T-helper 22 cell (primary cell): ENCODE data around the gene MPZL2.
"Not testable (repeated sequence)": the region's sequence is repeated elsewhere in the genome, so short reads cannot be mapped to it uniquely, and the experiment has no call there.

ENCODE experiments used
- DNase-seq: peaks from one replicate; pipeline ENCODE4 v3.0.0-alpha.2; 2020; ENCODE audit warnings: low read depth

MPZL2 gene

DNA sequence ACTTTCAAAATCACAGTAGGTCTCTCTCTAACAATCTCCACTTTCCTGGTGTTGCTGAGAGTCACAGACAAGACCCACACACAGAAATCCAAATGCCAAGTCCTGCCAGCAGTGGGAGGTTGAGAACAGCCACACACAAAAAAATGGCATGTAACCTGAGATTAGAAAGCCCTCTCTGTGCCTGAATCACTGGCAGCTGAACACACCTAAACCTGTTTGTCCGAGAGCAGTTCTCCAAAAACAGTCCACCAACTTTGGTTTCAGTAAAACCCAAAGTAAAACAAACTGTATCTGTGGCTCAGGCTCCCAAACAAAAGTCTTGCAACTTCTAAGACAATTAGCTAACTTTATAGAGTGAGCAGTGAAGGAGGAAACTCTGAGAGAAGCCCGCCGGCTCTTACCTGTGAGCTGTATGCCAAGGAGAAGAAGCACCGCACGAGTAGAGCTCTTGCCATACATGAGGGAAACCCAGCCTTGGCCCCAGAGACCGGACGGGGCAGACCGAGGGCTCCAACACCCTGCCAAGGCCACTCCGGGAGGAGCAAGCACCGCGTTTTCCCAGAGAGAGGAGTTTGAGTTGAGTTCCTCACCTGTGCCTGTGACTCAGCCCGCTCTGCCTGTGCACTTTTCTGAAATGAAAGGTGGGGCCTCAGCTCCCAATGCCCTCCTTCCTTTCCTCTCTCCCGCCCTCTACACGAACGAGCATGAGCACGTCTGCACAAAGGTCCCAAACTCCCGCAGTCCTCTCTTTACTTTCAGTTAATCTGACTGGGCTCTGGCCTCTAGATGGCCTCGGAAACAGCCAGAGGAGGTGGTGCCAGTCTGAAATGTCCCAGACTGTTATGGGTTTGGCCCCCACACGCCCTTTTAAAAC is at the start of gene MPZL2:
Gene MPZL2, minus strand, starts transcription at position 603 of the 874 bp plus-strand sequence. Its CDS starts 144 bp downstream, at position 459.
- DNase-seq, result no peak

DNA sequence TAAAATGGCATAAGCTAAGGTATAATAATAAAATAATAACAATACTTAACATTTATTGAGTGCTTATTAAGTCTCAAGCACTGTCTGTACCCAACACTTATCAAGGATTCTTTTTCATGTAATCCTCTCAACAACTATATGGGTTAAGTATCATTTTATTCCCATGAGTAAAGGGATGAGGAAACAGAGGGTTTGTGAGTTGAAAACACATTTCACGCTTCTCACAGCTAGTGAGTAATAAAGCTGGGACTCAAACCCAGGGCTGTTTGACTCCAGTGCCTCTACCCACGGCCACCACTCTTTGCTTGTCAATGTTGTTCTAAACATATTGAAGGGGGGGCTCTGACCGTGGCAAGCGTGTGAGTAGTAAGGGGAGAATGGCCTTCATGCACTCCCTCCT is 49.1 kb upstream of the MPZL2 start:
- no peak for DNase-seq

DNA sequence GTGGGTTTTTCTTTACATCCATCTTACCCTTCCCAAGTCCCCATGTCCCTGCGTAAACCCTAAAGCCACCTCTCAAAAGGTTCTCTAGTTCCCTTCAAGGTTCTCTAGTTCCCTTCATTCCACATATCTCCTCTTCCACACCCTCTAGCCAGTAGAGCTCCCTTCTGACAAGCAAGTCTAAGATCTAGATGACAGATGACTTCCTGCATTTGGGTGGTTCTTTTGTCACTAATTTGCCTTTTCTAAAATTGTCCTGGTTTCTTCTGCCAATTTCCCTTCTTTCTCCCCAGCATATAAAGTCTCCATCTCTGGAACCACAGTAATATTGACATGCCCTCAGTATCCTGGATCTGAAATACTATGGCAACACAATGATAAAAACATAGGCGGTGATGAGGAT is 48.2 kb upstream of the MPZL2 start:
- no peak for DNase-seq

DNA sequence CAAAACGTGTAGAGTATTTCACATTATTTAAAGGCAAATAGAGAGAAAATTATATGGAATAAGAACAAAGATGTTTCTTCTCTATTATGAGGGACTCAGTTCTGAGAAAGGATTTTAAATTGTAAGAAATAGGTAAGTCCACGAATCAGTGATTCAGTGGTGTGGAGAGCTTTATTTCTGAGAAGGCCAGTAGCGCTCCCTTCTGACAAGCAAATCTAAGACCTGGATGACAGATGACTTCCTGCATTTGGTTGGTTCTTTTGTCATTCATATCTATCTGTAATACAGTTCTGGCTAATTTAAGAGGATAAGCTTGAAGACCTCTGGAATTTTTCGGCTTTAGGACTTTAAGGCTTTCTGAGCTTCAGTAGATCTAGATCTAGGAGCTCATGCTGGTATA is 47.4 kb upstream of the MPZL2 start:
- no peak for DNase-seq

GRCh38 chr11:118310781-118311485 is 46.8 kb upstream of the MPZL2 start:
- no peak for DNase-seq

- DNase-seq, result no peak
Observed at GRCh38 chr11:118310271-118310670, 46.2 kb upstream of the MPZL2 start.

- DNase-seq, result not testable (repeated sequence)
Observed at GRCh38 chr11:118308995-118309528, 45.0 kb upstream of the MPZL2 start.

GRCh38 chr11:118306556-118306955 is 42.5 kb upstream of the MPZL2 start:
- peak; percentile 12 for DNase-seq

DNA sequence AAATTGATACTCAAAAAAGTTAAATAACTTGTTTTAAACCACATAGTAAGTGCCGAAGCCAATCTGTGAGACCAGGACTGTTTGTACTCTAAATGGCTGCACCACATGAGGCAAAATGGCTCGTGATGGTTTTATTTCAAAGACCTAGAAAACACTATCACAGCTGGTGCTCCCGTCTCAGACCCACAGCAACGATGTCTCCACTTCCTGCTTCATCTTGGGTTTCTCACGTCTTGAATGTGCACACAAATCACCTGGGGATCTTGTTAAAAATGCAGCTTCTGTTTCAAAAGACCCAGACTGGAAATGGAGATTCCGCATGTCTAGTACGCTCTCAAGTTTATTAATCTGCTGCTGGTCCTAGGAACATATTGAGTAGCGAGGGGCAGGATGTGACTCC is 41.6 kb upstream of the MPZL2 start:
- peak; percentile 18 for DNase-seq

DNA sequence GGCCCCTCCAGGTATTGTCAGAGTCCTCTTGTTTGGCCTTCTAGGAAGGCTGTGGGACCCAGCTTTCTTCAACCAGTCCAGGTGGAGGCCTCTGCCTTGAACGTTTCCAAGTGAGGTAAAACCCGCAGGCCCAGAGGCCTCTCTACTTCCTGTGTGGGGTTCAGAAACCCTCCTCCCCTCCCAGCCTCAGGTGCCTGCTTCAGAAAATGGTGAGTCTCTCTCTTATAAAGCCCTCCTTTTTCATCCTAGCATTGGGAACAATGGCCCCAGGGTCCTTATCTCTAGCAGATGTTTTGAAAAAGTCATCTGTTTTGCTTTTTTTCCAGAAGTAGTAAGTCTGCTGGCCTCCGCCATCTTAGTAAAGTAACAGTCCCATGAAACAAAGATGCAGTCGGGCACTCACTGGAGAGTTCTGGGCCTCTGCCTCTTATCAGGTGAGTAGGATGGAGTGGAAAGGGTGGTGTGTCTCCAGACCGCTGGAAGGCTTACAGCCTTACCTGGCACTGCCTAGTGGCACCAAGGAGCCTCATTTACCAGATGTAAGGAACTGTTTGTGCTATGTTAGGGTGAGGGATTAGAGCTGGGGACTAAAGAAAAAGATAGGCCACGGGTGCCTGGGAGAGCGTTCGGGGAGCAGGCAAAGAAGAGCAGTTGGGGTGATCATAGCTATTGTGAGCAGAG is 40.6 kb upstream of the MPZL2 start, which contains the start of gene CD3E:
Gene CD3E, plus strand, starts transcription at position 163 of the 681 bp plus-strand sequence. Its CDS starts 223 bp downstream, at position 386.
- DNase-seq, result peak; percentile 36

GRCh38 chr11:118304227-118304567 is 40.1 kb upstream of the MPZL2 start:
- DNase-seq, result no peak

GRCh38 chr11:118301600-118302195 is 37.6 kb upstream of the MPZL2 start:
- DNase-seq, result no peak

- no peak for DNase-seq
Observed at GRCh38 chr11:118295815-118296454, 31.8 kb upstream of the MPZL2 start.

DNA sequence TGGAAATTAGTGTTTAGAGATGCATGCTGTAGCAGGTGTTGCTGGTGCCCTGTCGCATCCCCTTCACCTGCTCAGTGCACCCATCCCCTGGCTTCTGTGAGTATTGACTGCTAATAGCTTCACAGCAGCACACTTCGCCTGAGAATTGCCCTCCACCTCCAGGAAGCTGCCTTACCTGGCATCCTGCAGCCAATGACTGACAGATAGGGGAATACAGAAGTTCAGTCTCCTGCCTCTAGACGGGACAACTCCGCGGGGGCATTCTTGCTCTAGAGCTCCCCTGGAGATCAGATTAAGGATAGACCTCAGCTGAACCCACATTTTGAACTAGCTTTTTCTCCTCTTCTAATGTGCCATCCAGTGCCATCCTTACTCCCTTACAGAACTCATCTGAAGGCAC is 31.1 kb upstream of the MPZL2 start:
- no peak for DNase-seq

DNA sequence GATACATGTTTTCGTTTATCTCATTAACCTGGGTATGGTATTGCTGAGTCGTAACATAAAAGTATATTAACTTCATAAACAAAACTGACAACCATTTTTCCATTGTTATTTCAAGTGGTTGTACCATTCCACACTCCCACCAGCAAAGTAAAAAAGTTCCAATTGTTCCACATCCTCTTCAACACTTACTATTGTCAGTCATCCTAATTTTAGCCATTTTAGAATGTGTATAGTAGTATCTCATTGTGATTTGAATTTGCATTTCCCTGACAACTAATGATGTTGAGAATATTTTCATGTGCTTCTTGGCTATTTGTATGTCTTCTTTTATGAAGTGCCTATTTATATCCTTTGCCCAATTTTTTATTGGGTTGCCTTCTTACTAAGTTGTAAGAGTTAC is 30.0 kb upstream of the MPZL2 start:
- DNase-seq, result no peak

GRCh38 chr11:118291477-118292135 is 27.5 kb upstream of the MPZL2 start:
- DNase-seq, result no peak

DNA sequence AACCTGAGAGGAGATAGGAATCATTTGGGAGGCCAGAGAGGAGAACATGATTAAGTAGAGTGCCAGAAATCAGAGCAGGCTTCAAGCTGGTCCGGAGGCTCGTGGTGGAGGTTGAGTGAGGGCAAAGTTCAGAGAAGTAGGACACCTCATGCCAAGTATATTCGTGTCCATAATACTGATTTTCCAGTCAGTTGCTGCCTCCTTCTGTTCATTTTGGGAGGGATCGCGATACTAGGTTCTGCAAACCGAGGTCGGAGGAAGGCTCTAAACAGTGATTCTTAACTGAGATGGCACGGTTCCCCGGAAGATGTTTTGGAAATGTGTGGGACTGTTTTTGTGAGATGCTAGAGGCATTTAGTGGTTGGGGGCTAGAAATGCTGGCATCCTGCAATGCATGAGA is 26.8 kb upstream of the MPZL2 start:
- peak; percentile 9 for DNase-seq

DNA sequence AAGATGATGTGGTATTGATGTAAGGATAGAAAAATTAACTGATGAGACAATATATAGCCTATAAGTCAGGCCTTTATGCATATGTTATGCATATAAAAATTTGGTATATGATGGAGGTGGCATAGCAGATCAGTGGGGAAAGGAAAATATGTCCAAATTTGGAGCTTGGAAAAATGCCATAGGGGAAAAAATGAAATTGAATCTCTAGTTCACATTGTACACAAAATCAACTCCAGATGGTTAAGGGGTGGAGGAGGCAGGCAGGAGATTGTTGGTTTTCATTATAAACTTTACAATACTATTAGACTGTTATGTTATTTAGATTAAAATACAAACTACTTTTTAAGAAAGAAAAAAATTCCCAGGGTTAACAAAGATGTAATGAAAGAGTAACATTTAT is 25.3 kb upstream of the MPZL2 start:
- no peak for DNase-seq

DNA sequence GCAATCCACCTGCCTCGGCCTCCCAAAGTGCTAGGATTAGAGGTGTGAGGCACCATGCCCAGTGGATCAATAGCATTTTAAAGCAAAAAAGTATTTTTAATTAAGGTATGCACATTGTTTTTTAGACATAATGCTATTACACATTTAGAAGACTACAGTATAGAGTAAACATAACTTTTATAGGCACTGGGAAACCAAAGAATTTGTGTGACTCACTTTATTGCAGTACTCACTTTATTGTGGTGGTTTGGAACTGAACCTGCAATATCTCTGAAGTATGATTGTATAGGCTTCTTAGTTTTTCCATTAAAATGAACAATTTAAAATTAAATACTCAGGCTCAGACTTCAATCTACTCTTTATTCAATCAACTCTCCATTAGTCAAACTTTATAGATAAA is 22.9 kb upstream of the MPZL2 start:
- no peak for DNase-seq

- no peak for DNase-seq
Observed at GRCh38 chr11:118286545-118286944, 22.4 kb upstream of the MPZL2 start.

DNA sequence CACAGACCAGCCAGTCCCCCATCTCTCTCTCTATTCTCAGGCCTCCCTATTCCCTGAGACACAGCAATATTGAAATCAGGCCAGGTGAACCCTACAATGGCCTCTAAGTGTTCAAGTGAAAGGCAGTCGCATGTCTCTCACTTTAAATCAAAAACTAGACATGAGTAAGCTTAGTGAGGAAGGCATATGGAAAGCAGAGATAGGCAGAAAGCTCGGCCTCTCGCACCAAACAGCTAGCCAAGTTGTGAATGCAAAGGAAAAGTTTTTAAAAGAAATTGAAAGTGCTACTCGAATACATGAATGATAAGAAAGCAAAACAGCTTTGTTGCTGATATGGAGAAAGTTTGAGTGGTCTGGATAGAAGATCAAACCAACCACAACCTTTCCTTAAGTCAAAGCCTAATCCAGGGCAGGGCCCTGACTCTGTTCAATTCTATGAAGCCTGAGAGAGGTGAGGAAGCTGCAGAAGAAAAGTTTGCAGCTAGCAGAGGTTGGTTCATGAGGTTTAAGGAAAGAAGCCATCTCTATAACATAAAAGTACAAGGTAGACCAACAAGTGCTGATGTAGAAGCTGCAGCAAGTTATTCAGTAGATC is 19.8 kb upstream of the MPZL2 start:
- DNase-seq, result no peak
